GM18907 (cell line): ENCODE measurements around the gene GPR27.

Experiments used
- ATAC-seq: cut with Tn5 transposase; IDR thresholded peaks from one replicate; pipeline ENCODE4 v1.9.1; 2021; ENCODE audit warnings: mild to moderate bottlenecking, moderate library complexity; ENCODE audit not compliant: unreplicated experiment

The GPR27 gene

DNA sequence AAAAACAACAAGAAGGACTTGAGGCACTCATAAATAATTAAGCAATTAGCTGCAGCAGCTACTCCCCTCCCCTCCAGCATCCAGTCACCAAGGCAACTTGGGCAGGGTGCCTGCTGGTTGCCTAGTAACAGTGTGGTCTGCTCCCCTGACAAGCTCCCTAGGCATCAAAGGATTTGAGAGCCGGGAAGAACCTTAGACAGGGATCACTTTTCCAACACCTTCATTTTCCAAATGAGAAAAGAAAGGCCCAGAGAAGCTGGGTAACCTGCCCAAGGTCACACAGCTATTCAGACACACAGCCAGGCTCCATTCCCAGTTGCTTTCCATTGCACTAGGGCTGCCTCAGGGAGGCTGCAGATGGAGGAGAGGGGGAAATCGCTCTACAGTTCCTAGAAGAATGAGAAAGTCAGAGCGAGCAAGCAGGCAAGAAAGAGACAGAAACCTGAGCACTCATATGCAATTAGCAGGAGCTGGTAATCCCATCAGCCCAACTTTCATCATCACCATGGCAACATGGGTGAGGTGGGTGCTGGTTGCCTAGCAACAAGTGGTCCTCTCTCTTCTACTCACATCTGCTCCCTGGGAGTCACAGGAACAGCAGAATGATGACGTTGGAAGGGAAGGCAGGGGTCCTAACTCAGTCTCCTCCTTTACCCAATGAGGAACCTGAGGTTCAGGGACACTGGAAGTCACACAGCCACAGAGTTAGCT is 24.9 kb upstream of the GPR27 start:
- ATAC-seq = no peak

DNA sequence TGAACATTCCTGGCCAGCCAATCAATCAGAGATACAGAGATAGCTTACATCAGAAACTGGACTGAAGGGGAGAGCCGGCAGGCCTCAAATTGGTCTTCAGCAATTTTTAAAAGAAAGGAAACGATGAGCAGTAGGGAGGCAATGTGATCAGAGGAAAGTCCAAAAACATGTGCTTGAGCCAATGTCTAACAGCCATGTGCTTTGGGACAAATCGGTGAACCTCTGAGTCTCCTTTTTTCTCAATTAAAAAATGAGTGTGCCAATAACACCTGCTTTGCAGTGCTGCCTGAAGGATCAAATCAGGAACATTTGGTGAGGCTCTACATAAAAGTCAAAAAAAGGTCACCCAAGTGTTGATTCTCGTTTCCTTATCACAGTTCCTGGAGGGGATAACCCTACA is 21.0 kb upstream of the GPR27 start:
- ATAC-seq = no peak

DNA sequence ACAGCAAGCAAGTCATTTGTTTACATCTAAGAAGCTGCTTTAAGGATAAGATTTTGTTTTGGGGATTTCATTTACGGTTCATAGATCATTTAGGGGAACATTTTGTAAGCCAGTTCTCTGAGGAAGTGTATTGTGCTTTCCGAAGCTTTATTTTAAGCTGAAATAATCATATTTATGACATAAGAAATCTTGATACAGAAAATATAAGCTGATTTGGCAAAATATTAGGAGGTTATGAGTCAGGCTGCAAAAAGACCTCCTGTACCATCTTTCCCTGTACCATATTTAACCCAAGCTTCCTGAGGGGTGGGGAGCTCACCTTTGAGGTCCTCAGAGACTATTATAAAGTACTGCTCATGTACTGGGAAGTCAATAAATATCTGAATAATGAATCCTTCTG is 20.3 kb upstream of the GPR27 start:
- ATAC-seq = no peak

DNA sequence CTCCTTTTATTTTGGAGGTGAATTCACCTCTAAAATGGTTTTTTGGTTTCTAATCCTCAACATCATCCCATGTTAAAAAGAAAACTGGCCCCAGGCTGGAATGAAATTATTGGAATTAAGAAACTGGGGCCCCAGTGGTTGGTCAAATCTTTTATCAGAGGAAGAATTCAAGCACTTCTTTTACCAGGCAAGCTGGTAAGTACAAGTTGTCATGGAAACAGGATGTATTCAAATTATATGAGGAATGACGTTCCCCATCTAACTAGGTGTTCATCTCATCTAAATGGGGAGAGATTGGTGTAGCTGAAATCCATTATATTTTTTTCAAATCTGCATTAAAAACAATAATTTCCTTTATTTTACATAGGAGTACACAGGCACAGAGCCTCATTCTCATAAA is 18.8 kb upstream of the GPR27 start:
- ATAC-seq = no peak

DNA sequence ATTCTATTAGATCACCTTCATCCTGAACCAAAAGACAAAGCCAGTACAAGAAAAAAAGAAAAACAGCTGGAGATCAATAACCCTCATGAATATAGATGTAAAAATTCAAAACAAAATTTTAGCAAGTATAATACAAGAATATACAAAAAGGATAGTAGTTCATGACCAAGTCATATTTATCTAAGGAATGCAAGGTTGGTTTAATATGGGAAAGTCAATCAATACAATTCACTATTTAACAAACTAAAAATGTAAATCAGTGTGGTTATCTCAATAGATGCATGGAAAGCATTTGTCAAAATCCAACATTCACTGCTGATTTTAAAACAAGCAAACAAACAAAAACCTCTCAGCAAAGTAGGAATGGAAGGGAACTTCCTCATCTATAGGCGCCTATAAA is 11.0 kb upstream of the GPR27 start:
- ATAC-seq = no peak

DNA sequence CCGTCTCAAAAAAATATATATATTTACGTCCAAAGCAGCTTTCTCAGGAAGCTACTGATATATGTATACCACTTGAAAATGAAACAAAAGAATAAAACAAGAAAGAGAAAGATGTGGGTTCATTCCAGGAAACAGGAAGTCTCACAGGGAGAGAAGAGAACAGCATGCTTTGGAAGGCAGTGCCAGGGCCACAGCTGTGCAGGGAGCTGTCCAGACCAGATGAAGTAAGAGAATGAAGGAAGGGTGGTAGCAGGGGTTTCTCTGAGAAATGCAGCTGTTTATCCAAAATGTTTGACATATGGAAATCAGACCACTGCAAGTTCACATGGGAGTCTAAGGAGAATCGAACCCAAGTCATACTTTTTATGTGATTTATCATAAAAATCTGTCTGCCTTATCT is 8.9 kb upstream of the GPR27 start:
- ATAC-seq = no peak

DNA sequence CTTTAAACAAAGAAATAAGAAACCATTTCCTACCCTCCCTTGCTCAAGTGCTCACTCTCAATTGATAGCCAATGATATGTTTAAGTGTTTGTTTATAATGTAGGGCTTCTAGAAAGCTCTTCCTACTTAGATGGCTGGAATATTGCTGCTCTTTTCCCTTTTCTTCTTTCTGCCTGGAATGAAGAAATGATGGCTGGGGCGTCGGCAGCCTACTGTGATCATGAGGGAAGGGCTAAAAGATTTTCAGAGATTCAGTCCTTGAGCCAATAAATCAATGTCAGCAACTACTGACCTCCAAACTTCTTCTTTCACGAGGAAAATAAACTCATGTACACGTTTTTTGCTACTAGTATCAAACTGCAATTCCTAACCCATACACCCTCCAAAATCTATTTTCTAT is 2.1 kb upstream of the GPR27 start:
- ATAC-seq = no peak

DNA sequence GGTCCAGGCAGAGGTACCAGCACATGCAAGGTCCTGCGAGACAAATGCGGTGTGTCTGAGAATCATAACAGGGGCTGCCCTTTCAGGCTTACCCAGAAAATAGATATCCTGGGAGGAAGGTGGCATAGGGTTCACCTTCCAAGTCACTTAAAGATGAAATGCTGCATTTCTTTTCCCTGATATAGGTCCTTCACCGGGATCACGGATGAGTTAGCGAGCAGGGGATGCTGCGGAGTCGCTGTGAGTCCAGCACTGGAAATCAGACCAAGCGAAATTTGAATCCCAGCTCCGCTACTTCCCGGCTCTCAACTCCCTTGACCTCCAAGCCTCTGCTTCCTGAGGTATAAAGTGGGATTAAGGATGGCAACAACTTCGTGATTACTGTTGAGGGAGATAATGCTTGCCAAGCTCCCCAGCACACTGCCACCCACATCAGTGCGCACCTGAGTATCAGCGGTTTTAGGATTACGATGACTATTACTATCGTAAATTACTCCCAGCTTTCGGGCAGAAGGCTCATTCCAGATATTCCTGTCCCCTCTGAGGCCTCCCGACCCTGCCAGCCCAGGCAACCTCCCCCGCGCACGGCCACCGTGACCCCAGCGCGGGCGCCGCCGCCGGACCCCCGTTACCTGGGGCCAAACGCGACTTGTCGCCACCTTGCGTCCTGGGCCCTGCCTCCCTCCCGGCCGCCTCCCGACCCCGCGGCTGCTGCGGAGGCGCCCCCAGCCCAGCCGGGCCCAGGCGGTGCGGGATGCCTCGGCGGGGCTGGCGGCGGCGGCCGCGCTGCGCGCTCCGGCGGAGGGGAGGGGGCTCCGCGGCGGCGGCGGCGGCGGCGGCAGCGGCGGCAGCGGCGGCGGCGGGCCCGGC is 589 bp upstream of the GPR27 start:
- ATAC-seq = no peak

DNA sequence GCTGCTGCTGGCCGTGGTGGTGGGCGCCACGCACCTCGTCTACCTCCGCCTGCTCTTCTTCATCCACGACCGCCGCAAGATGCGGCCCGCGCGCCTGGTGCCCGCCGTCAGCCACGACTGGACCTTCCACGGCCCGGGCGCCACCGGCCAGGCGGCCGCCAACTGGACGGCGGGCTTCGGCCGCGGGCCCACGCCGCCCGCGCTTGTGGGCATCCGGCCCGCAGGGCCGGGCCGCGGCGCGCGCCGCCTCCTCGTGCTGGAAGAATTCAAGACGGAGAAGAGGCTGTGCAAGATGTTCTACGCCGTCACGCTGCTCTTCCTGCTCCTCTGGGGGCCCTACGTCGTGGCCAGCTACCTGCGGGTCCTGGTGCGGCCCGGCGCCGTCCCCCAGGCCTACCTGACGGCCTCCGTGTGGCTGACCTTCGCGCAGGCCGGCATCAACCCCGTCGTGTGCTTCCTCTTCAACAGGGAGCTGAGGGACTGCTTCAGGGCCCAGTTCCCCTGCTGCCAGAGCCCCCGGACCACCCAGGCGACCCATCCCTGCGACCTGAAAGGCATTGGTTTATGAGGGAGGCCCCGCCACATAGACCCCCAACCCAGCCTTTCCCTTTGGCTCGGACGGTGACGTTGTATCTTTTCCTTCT is 1.1 kb downstream of the GPR27 start:
- no peak for ATAC-seq

DNA sequence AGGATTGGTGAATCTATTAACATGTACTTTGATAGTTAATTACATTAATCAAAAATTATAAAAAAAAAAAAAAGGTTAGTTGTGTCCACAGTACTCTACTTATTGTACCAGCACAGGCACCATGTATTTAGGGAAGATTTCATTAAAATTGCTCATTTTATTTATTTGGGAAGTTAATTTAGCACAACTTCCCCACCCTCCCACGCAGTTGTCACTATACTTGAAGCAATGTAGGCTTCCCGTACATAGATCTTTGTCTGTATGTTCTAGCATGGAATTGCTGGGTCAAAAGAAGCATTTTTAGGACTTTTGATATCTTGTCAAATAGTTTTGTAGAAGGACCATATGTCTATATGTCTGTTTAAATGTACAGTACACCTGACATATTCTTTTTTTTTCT is 4.4 kb downstream of the GPR27 start:
- ATAC-seq = no peak

DNA sequence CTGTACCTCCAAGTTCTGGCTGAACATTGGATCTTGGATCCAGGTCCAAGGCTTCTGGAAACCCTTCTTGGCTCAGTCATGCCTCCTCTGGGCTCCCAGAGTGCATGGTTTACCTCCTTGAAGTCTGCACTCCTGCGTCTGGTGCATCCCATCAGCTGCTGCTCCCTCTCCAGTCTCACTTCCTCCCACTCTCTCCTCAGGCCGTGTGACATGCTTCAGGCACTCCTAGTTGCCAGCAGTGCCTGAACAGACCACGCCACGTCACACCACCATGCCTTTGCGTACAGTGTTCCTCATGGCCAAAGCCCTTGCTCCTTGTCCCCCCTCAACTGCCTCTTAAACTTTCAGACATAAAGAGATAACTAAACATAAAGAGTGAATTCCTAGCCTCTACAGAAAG is 5.7 kb downstream of the GPR27 start:
- ATAC-seq = no peak

DNA sequence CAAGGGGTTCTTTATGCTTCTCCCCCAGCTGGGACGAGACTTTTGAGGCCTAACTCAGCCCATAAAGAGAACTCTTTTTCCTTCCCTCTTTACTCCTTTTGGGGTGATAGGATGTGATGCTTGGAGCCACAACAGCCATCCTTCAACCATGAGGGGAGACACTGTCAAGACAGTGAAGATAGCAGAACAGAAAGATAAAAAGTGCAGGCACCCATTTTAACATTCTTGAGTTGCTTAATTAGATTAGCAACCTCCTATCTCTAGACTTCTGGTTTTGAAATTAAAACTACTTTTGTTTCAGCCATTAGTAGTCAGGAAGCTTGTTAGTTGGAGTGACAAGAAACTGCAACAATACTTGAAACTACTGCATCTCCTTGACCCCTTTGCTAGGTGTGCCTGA is 6.5 kb downstream of the GPR27 start:
- ATAC-seq = no peak

DNA sequence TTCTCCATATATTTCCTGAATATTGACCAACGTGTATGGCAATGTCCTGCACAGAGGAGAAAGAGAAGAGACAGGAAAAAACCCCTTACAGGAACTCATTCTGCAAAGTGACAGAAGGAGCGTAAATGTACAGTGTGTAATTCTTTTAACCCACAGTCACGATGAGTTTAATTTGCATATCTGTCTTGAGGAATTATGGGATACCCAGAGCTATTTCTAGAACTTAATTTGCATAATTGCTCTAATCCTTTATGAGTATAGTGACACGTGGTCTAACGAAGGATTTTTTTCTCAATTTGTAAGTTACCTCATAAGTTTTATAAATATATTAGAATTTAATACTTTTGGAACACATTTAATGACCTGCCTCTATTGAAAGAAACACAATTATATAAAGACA is 9.8 kb downstream of the GPR27 start:
- no peak for ATAC-seq

DNA sequence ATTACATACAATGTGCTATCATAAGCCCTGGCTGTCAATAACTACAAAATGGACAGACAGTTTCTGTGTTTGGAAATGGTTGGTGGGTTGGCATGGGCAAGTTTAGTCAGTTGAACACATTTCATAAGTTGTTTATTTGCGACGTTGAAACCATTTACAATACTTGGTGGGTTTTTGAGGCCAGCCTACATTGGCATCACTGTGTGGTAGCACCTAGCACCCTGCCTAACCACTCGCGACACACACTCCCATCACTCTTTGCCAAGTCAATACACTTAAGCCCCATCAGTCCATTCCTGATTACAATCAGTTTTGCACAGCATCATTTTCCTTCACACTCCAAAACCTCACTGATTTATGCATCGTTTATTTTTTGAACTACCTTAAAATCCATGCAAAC is 17.5 kb downstream of the GPR27 start:
- no peak for ATAC-seq

DNA sequence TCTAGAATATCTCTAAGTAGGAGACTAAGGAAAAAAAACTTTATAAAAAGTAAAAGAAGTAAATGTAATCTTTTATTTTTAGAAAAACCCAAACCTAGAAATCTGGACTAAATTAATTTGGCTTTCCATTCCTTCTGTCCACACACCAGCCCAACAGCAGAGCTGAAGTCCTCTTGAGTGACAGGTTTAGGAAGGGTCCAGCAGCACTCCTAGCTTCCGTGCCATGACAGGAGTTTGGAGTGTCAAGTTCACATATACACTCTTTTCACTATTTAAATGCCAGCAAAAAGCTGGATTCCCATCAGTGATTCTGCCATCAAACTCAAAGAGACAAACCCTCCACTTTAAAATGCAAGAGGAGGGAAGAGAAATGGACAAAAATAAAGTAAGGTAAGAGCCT is 18.2 kb downstream of the GPR27 start:
- no peak for ATAC-seq

DNA sequence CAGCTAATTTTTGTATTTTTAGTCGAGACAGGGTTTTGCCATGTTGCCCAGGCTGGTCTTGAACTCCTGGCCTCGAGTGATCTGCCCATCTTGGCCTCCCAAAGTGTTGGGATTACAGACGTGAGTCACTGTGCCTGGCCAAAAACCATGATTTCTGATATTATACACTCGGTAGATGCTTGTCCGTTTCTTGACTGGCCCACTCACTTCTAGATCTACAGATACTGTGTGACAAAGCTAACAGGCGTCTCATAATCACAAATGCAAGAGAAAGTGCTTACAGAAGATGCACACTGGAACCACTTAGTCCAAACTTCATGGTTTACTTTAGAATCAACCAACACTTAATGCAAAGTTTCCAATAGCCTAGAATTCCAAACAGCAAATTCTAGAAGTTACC is 22.9 kb downstream of the GPR27 start:
- no peak for ATAC-seq

DNA sequence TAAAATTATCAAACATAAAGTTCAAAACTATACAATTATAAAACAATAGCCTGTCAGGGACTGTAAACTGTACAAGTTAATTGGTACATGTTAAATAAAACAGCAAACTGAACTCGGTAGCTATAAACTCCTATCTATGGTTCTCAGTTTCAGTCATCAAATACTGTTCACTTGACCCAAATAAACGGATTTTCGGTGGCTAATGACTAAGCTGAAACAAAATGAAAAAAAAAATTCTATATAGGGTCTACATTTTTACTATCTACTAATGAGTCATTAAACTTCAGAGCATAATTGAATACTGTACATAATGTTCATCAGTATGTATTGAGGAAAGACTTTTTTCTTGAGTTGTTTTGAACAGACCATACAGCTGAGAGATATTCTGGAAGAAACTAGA is 24.7 kb downstream of the GPR27 start:
- no peak for ATAC-seq

DNA sequence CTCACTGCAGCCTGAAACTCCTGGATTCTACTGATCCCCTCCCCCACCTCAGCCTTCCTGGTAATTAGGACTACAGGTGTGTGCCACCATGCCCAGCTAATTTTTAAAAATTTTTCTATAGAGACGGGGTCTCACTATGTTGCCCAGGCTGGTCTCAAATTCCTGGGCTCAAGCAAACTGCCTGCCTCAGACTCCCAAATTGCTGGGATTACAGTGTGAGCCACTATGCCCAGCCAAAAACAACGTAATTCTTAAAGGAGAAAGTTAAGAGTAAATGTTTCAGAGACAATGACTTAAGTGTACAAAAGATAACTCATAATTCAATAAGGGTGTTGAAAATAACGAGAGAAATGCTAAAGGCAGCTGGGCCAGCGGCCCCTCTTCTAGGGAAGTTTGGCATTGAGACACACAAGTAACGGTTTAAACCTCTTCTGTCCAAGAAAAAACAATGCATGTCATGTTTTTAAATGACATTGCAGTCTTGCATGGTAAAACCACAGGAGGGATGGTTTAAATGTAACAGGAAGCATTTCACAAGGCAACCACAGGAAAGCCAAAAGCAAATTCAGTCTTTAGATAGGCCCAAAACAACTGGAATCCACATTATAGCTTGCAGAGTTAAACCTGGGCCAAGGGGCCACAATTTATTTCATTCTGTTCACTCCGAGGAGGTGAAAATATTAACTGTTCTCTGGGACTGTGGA is 26.2 kb downstream of the GPR27 start:
- ATAC-seq = no peak

DNA sequence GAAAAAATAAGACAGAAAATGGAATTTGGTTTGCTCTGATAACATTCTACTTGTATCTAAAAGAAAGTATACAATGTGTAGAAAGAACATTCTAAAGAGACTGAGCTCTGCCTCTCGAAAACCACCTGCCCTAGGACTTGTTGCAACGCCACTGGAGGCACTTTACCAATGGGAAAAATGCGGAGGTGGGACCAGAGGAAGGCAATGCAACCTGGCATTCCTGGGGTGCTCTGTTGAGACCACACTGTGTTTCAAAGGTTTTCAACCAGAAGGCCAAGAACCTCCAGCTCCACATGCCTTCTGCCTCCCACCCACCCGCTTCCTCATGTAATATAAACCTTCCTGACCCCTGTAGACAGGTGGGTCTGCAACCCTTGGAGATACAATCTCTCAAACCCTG is 26.8 kb downstream of the GPR27 start:
- ATAC-seq = no peak

DNA sequence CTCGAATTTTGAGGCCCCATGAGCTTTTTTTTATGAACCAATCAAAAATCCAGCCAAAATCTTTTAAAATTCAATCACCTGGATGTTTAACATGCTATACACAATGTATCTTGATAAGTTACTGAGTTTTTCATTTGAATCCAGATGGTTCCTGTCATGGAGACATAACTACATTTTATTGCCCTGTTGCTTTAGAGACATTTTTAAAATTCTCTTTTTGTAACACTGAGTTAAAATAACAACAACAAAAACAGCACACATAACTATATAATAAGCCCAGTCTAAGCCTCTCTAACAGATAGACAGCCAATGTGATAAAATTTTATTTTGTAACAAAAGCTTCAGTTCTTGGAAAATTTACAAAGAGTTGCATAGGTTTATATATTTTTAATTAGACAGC is 29.5 kb downstream of the GPR27 start:
- no peak for ATAC-seq

DNA sequence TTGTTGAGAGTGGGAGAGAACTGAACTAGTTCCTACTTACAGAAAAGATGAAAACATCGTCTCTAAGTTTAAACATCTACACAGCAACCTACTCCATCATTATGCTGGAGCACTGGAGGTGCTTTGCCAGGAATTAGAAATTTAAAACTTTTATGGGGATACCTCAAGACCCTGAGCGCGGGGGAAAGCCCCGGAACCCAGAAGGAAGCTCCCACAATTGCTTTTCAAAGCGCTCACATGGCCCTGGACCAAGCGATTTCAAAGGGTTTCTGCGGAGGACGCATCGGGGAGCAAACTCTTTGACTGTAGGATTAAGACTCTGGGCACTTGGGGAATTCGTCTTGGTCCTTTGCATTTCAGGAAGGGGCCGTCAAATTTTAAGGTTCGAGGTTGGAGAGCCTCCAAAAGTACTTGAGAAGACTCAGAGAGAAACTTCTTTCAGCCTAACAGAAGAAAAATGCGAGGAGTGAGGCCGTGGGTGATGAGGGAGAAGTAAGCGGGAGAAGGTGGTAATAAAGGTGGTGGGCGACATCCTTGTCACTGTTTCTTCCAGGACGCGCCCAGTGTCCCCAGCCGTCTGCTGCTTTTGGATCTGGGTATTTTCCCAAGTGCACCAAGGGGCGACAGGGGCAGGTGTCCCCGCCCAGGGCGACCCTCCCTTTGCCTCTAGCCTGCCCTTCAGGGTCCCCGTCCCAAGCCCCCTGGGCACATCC is 30.7 kb downstream of the GPR27 start:
- no peak for ATAC-seq
